H1 (cell line): ENCODE measurements around the gene C1orf210. TPM values are rescaled to one million over a fixed set of nuclear protein-coding genes. Genes with fewer than 3 reads are reported as not detected.

Experiments used
- CTCF ChIA-PET: fragments of 300-600 bp; sonication (Branson Sonifier 250); formaldehyde crosslinking; loops from one replicate; lab custom pipeline; 2021; ENCODE audit not compliant: partially characterized antibody; lab: Charles Lee
- POLR2A ChIA-PET: fragments of 300-600 bp; sonication (Branson Sonifier 250); formaldehyde crosslinking; loops from one replicate; lab custom pipeline; 2021; ENCODE audit warnings: inconsistent platforms; ENCODE audit not compliant: partially characterized antibody; lab: Charles Lee
- DNase-seq, 2 experiments: peaks; one replicate each; pipeline versions ENCODE4 v3.0.0 to v3.0.0-alpha.2; 2010 to 2022; ENCODE audit warnings: low spot score in 2 of 2, low read depth in 1 of 2, mixed read lengths in 1 of 2
- FAIRE-seq: peaks from 2 replicates; lab custom pipeline; 2011; peaks lifted over from hg19 to GRCh38; lab: Jason Lieb, UNC
- H2AFZ ChIP-seq: 2 replicates; pipeline ENCODE4 v1.8.1; 2012; ENCODE audit warnings: low read length, inconsistent platforms
- H2AK5ac ChIP-seq: 2 replicates; pipeline ENCODE4 v1.6.1; 2013; ENCODE audit warnings: low read depth, low read length
- H2BK120ac ChIP-seq: replicated peaks from 2 replicates; pipeline ENCODE3; 2013; ENCODE audit warnings: low read depth, low read length, inconsistent platforms
- H2BK12ac ChIP-seq: 2 replicates; pipeline ENCODE4 v1.6.1; 2013; ENCODE audit warnings: low read depth, low read length
- H2BK15ac ChIP-seq: 2 replicates; pipeline ENCODE4 v1.6.1; 2013; ENCODE audit warnings: low read length
- H2BK20ac ChIP-seq: 2 replicates; pipeline ENCODE4 v1.6.1; 2013; ENCODE audit warnings: low read length
- H2BK5ac ChIP-seq: 2 replicates; pipeline ENCODE4 v1.6.1; 2013; ENCODE audit warnings: low read depth, low read length
- H3K14ac ChIP-seq: 2 replicates; pipeline ENCODE4 v1.6.1; 2013; ENCODE audit warnings: inconsistent platforms; ENCODE audit not compliant: insufficient read length
- H3K18ac ChIP-seq: 2 replicates; pipeline ENCODE4 v1.6.1; 2013; ENCODE audit warnings: low read length; ENCODE audit errors: extremely low read depth
- H3K23ac ChIP-seq: 2 replicates; pipeline ENCODE4 v1.6.1; 2013; ENCODE audit warnings: inconsistent platforms; ENCODE audit not compliant: insufficient read length
- H3K23me2 ChIP-seq: 2 replicates; pipeline ENCODE4 v1.6.1; 2013; ENCODE audit warnings: low read depth, low read length
- H3K27ac ChIP-seq: 2 replicates; pipeline ENCODE4 v1.6.1; 2011; ENCODE audit warnings: low read depth, low read length, inconsistent platforms
- H3K27me3 ChIP-seq, 4 experiments: replicated peaks in 1 of 4; 1 replicate in 1 of 4; 2 replicates in 3 of 4; pipeline versions ENCODE4 v1.6.1 to v1.8.1; 2011 to 2013; ENCODE audit warnings: low read length in 3 of 4, mild to moderate bottlenecking in 3 of 4, inconsistent platforms in 2 of 4, mixed read lengths in 2 of 4, moderate library complexity in 1 of 4; ENCODE audit not compliant: control insufficient read depth in 3 of 4, insufficient read depth in 3 of 4; ENCODE audit errors: extremely low read depth in 1 of 4
- H3K36me3 ChIP-seq, 4 experiments: 2 replicates each; pipeline versions ENCODE4 v1.6.1 to v1.8.1; 2011 to 2013; ENCODE audit warnings: mild to moderate bottlenecking in 4 of 4, low read length in 3 of 4, moderate library complexity in 2 of 4, control low read depth in 1 of 4, inconsistent platforms in 1 of 4; ENCODE audit not compliant: insufficient read depth in 4 of 4, control insufficient read depth in 2 of 4
- H3K4ac ChIP-seq: replicated peaks from 2 replicates; pipeline ENCODE3; 2013; ENCODE audit warnings: low read length, low read depth, mixed read lengths, inconsistent platforms; ENCODE audit not compliant: insufficient read length
- H3K4me1 ChIP-seq, 4 experiments: replicated peaks in 1 of 4; 1 replicate in 1 of 4; 2 replicates in 3 of 4; pipeline versions ENCODE4 v1.6.1 to v1.8.1; 2011 to 2013; ENCODE audit warnings: low read length in 3 of 4, inconsistent platforms in 2 of 4, mixed read lengths in 1 of 4; ENCODE audit not compliant: insufficient read depth in 4 of 4, control insufficient read depth in 3 of 4
- H3K4me2 ChIP-seq, 2 experiments: 2 replicates each; pipeline versions ENCODE4 v1.6.1 to v1.8.1; 2011 to 2013; ENCODE audit warnings: low read depth in 2 of 2, low read length in 2 of 2, control low read depth in 1 of 2, inconsistent platforms in 1 of 2, mild to moderate bottlenecking in 1 of 2; ENCODE audit not compliant: insufficient read depth in 1 of 2
- H3K4me3 ChIP-seq, 4 experiments: fragments of 200-600, 300-600 bp in 1 of 4; sonication (generic), shearing (Covaris generic), sonication (Bioruptor Twin) in 1 of 4; 2 replicates each; pipeline versions ENCODE4 v1.5.1 to v1.8.1; 2011 to 2016; ENCODE audit warnings: low read length in 4 of 4, low read depth in 3 of 4, control low read depth in 2 of 4, inconsistent platforms in 2 of 4, mild to moderate bottlenecking in 2 of 4, mixed read lengths in 1 of 4, moderate library complexity in 1 of 4; ENCODE audit not compliant: insufficient read depth in 2 of 4; ENCODE audit errors: extremely low read depth in 1 of 4
- H3K56ac ChIP-seq: replicated peaks from 2 replicates; pipeline ENCODE3; 2013; ENCODE audit warnings: low read depth, mild to moderate bottlenecking, mixed read lengths, low read length, inconsistent platforms; ENCODE audit not compliant: insufficient read length
- H3K79me1 ChIP-seq: 2 replicates; pipeline ENCODE4 v1.6.1; 2013; ENCODE audit warnings: low read depth, low read length, control low read depth
- H3K79me2 ChIP-seq, 2 experiments: 2 replicates each; pipeline versions ENCODE4 v1.6.1 to v1.8.1; 2012 to 2013; ENCODE audit warnings: low read length in 2 of 2, mild to moderate bottlenecking in 2 of 2, inconsistent platforms in 1 of 2; ENCODE audit not compliant: insufficient read depth in 2 of 2, control insufficient read depth in 1 of 2
- H3K9ac ChIP-seq, 4 experiments: replicated peaks in 1 of 4; 1 replicate in 1 of 4; 2 replicates in 3 of 4; pipeline versions ENCODE4 v1.6.1 to v1.8.1; 2011 to 2013; ENCODE audit warnings: low read depth in 3 of 4, low read length in 3 of 4, control low read depth in 2 of 4, mild to moderate bottlenecking in 2 of 4, moderate library complexity in 2 of 4, inconsistent platforms in 1 of 4; ENCODE audit errors: extremely low read depth in 1 of 4
- H3K9me3 ChIP-seq, 2 experiments: 2 replicates each; pipeline versions ENCODE4 v1.6.1 to v1.8.1; 2012 to 2013; ENCODE audit warnings: mild to moderate bottlenecking in 2 of 2, moderate library complexity in 2 of 2, control low read depth in 1 of 2, inconsistent platforms in 1 of 2, low read depth in 1 of 2, low read length in 1 of 2, mixed read lengths in 1 of 2; ENCODE audit not compliant: insufficient read depth in 2 of 2
- H4K20me1 ChIP-seq, 2 experiments: replicated peaks in 1 of 2; 2 replicates each; pipeline versions ENCODE3 to v1.8.1; 2011 to 2013; ENCODE audit warnings: inconsistent platforms in 2 of 2, low read length in 2 of 2, mild to moderate bottlenecking in 1 of 2; ENCODE audit not compliant: insufficient read depth in 2 of 2, control insufficient read depth in 1 of 2
- H4K5ac ChIP-seq: 2 replicates; pipeline ENCODE4 v1.6.1; 2013; ENCODE audit warnings: low read length, low read depth, mixed read lengths, inconsistent platforms; ENCODE audit not compliant: insufficient read length
- H4K8ac ChIP-seq: 2 replicates; pipeline ENCODE4 v1.8.0; 2013; ENCODE audit warnings: mild to moderate bottlenecking, moderate library complexity, low read length, inconsistent platforms; ENCODE audit not compliant: insufficient read depth; ENCODE audit errors: extremely low read depth
- H4K91ac ChIP-seq: replicated peaks from 2 replicates; pipeline ENCODE3; 2013; ENCODE audit warnings: low read length, mixed read lengths, inconsistent platforms; ENCODE audit not compliant: insufficient read length
- BRCA1 ChIP-seq: IDR thresholded peaks from 2 replicates; pipeline ENCODE4 v1.6.1; 2012; ENCODE audit warnings: low read depth, low read length, improper control_type of control experiment
- CBX5 ChIP-seq: fragments of 300-800, 300-1000 bp; sonication (generic); IDR thresholded peaks from 2 replicates; pipeline ENCODE4 v1.7.1; 2016; ENCODE audit warnings: antibody characterized with exemption, low read length, low read depth
- CEBPB ChIP-seq: IDR thresholded peaks from 2 replicates; pipeline ENCODE4 v1.6.1; 2012; ENCODE audit warnings: low read depth, low read length
- HDAC2 ChIP-seq, 2 experiments: fragments of 300-600 bp in 1 of 2; sonication (generic) in 1 of 2; IDR thresholded peaks; 2 replicates each; pipeline ENCODE4 v1.6.1; 2011 to 2012; ENCODE audit warnings: low read depth in 2 of 2, low read length in 2 of 2, mild to moderate bottlenecking in 2 of 2, moderate library complexity in 2 of 2, borderline replicate concordance in 1 of 2, inconsistent platforms in 1 of 2
- KDM4A ChIP-seq: IDR thresholded peaks from one replicate; pipeline ENCODE4 v1.7.1; 2012; ENCODE audit warnings: low read depth, mild to moderate bottlenecking, moderate library complexity, low read length, inconsistent platforms; ENCODE audit not compliant: severe bottlenecking
- POLR2A ChIP-seq, 2 experiments: IDR thresholded peaks; 1 replicate in 1 of 2; 2 replicates in 1 of 2; pipeline ENCODE4 v1.6.1; 2011; ENCODE audit warnings: low read depth in 2 of 2, low read length in 2 of 2, mild to moderate bottlenecking in 2 of 2; ENCODE audit errors: control extremely low read depth in 1 of 2
- SIRT6 ChIP-seq: IDR thresholded peaks from one replicate; pipeline ENCODE4 v1.7.1; 2012; ENCODE audit warnings: low read length, inconsistent platforms
- SUZ12 ChIP-seq: fragments of 200-600 bp; sonication (generic); IDR thresholded peaks from 2 replicates; pipeline ENCODE4 v1.6.1; 2012; ENCODE audit warnings: mild to moderate bottlenecking, inconsistent platforms, low read length, moderate library complexity, mixed read lengths
- TAF1 ChIP-seq: IDR thresholded peaks from 2 replicates; pipeline ENCODE4 v1.6.1; 2011; ENCODE audit warnings: mild to moderate bottlenecking, low read depth, low read length
- TCF12 ChIP-seq: IDR thresholded peaks from 2 replicates; pipeline ENCODE4 v1.6.1; 2011; ENCODE audit warnings: low read depth, mild to moderate bottlenecking, low read length
- WGBS, 2 experiments: shearing (Covaris generic) in 1 of 2; methylation state at CpG; one replicate each; pipeline versions ENCODE4 v1.1.6 to v1.1.7; 2013 to 2015; ENCODE audit warnings: low lambda C conversion rate in 2 of 2, mixed read lengths in 2 of 2, inconsistent platforms in 1 of 2, low coverage in 1 of 2, missing lambda C conversion rate in 1 of 2; ENCODE audit not compliant: insufficient replicate concordance in 2 of 2, insufficient coverage in 1 of 2, insufficient read length in 1 of 2; ENCODE audit errors: extremely low coverage in 1 of 2, missing lambda C conversion rate in 1 of 2; 5-methylcytosine and 5-hydroxymethylcytosine counted together
- polyA plus RNA-seq, 7 experiments: library from polyadenylated mRNA; depleted of rRNA in 3 of 7; stranded (reverse) in 5 of 7; unstranded in 2 of 7; fragments of >200 nt in 5 of 7; fragments of 200-250 nt in 2 of 7; gene quantifications; 1 replicate in 5 of 7; 2 replicates in 1 of 7; 4 replicates in 1 of 7; pipeline versions ENCODE4 v1.2.1 to v1.2.3, GENCODE V29; 2011 to 2013; ENCODE audit warnings: missing spikeins in 2 of 7, mixed read lengths in 2 of 7
- total RNA-seq: library from RNA; stranded (reverse); fragmentation: NEBNext Ultra II Directional; extraction: Animal tissue kit (Norgen Biotek cat#: 25700); gene quantifications from 2 replicates; pipeline ENCODE4 v1.2.1, GENCODE V29; 2021
- TF ChIP-seq, protein P1 (sequence below): IDR thresholded peaks from 2 replicates; pipeline ENCODE4 v1.6.1; 2011; ENCODE audit warnings: low read depth, mild to moderate bottlenecking, low read length; ENCODE audit not compliant: insufficient read depth

The C1orf210 gene
- total and polyA plus RNA-seq, 2 of the 8 experiments (the other 6 are each of a cell fraction or from before 2014, with no cell fraction given) = 12.0 to 27.9 TPM

DNA sequence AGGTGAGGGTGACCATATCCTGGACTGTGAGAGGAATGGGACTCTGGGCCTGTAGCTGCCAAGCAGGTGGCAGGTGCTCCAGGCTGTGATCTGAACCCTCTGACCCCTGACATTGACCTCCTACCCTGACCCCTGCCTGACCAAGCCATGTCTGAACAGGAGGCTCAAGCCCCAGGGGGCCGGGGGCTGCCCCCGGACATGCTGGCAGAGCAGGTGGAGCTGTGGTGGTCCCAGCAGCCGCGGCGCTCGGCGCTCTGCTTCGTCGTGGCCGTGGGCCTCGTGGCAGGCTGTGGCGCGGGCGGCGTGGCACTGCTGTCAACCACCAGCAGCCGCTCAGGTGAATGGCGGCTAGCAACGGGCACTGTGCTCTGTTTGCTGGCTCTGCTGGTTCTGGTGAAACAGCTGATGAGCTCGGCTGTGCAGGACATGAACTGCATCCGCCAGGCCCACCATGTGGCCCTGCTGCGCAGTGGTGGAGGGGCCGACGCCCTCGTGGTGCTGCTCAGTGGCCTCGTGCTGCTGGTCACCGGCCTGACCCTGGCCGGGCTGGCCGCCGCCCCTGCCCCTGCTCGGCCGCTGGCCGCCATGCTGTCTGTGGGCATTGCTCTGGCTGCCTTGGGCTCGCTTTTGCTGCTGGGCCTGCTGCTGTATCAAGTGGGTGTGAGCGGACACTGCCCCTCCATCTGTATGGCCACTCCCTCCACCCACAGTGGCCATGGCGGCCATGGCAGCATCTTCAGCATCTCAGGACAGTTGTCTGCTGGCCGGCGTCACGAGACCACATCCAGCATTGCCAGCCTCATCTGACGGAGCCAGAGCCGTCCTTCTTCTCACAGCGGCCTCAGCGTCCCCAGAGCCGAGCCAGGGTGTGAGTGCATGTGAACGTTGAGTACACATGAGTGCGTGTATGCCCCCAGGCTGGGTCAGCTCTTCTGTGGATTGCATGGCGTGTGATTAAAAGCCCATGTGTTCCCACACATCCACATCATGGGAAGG, 12.5 kb downstream of the C1orf210 start:
- CTCF ChIA-PET = interaction anchor here (2.0 kb wide), 1 partner anchor 12 kb away, joined by 12 read pairs; the partner anchor contains the start of gene C1orf210
- DNase-seq = no peak
- no peak for TF ChIP-seq SUZ12
- TF ChIP-seq, protein P1, sequence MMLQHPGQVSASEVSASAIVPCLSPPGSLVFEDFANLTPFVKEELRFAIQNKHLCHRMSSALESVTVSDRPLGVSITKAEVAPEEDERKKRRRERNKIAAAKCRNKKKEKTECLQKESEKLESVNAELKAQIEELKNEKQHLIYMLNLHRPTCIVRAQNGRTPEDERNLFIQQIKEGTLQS = no peak
- no peak for TF ChIP-seq HDAC2 (IDR thresholded peaks at IDR 0.05; ENCODE audit: borderline replicate concordance in 1 of 2, low read depth in 2 of 2, low read length in 2 of 2)
- no peak for TF ChIP-seq TAF1
- TF ChIP-seq KDM4A = no peak
- TF ChIP-seq CBX5 = no peak
- no peak for TF ChIP-seq TCF12
- TF ChIP-seq BRCA1 = no peak
- TF ChIP-seq CEBPB = no peak
- TF ChIP-seq POLR2A (IDR thresholded peaks at IDR 0.05; ENCODE audit: control extremely low read depth in 1 of 2, low read depth in 2 of 2, low read length in 2 of 2) = no peak
- TF ChIP-seq SIRT6 = no peak

More for the DNA sequence above, 12.5 kb downstream of the C1orf210 start:
- 92% methylated on average over 46 of the region's 46 CpGs; no CpG with 5 or more reads in 1 of the 2 experiments for WGBS, 2 experiments
- H4K91ac ChIP-seq = no peak overlapping the region
- H3K4me2 ChIP-seq = no peak overlapping the region
- H2BK15ac ChIP-seq = no peak overlapping the region
- H2BK12ac ChIP-seq = no peak overlapping the region
- no peak overlapping the region for H3K9ac ChIP-seq
- H3K23me2 ChIP-seq = peaks cover 5% of the 10 kb centered on the region; the same call in 1 of the 2 replicates
- no peak overlapping the region for H3K27ac ChIP-seq
- no peaks in the 10 kb centered on the region for H4K20me1 ChIP-seq
- H3K4me1 ChIP-seq = peaks cover 0 to 12% (median 5%) of the 10 kb centered on the region in 4 experiments; a peak in 5 of 7 replicates
- no peak for FAIRE-seq
- H3K27me3 ChIP-seq = no peaks in the 10 kb centered on the region
- H3K23ac ChIP-seq = no peak overlapping the region
- H2AFZ ChIP-seq = no peak overlapping the region
- H3K79me1 ChIP-seq = peaks cover 3% of the 10 kb centered on the region
- no peaks in the 10 kb centered on the region for H3K9me3 ChIP-seq
- H3K56ac ChIP-seq = no peak overlapping the region
- H3K4ac ChIP-seq = no peak overlapping the region
- H2AK5ac ChIP-seq = no peak overlapping the region
- H3K79me2 ChIP-seq = 0 out of 4 replicates have a peak, but pooled peaks cover 0 to 3% of the 10 kb centered on the region in 2 experiments
- no peak overlapping the region for H2BK120ac ChIP-seq
- H2BK20ac ChIP-seq = no peak overlapping the region
- H2BK5ac ChIP-seq = no peak overlapping the region
- no peak overlapping the region for H4K5ac ChIP-seq
- no peak overlapping the region for H3K4me3 ChIP-seq
- H3K36me3 ChIP-seq = peaks cover 2 to 12% (median 6%) of the 10 kb centered on the region in 4 experiments; a peak in 6 of 8 replicates
- POLR2A ChIA-PET = interaction anchor here (0.5 to 3.2 kb wide), 3 partner anchors 8 to 11 kb away, joined by 3 to 31 read pairs (median 7); partner anchors contain the start of gene C1orf210
- no peak overlapping the region; the same call in 1 of the 2 replicates for H4K8ac ChIP-seq
- H3K14ac ChIP-seq = no peak overlapping the region
- no peak overlapping the region for H3K18ac ChIP-seq
